ENCODE data around the gene LRP1B. TPM values are rescaled to one million over a fixed set of nuclear protein-coding genes. Genes with fewer than 3 reads are reported as not detected.

LRP1B gene
- total and polyA plus RNA-seq, 2 donors from 2014 or later = 0.69 to 1.2 TPM

GRCh38 chr2:141526760-141527159 is 604.1 kb downstream of the LRP1B start:
- Histone ChIP-seq H3K36me3 (ENCODE audit: control insufficient read depth in 2 of 3, insufficient read depth in 3 of 3, low read length in 3 of 3) (no peaks in the 10 kb centered on the region), H3K4me3 (ENCODE audit: low read length in 3 of 3) (no peak overlapping the region), H3K9ac (ENCODE audit: low read length in 3 of 3) (no peak overlapping the region), H3K27me3 (ENCODE audit: control insufficient read depth, insufficient read depth, low read length) (no peaks in the 10 kb centered on the region), H3K9me3 (ENCODE audit: control insufficient read depth in 2 of 3, insufficient read depth in 1 of 3, low read length in 3 of 3) (no peaks in the 10 kb centered on the region), H3K27ac (ENCODE audit: low read depth in 2 of 2, low read length in 2 of 2) (no peak overlapping the region), H3K4me1 (ENCODE audit: control insufficient read depth in 2 of 3, insufficient read depth in 2 of 3, low read depth in 1 of 3, low read length in 3 of 3) (no peaks in the 10 kb centered on the region)
- TF ChIP-seq, protein P1, sequence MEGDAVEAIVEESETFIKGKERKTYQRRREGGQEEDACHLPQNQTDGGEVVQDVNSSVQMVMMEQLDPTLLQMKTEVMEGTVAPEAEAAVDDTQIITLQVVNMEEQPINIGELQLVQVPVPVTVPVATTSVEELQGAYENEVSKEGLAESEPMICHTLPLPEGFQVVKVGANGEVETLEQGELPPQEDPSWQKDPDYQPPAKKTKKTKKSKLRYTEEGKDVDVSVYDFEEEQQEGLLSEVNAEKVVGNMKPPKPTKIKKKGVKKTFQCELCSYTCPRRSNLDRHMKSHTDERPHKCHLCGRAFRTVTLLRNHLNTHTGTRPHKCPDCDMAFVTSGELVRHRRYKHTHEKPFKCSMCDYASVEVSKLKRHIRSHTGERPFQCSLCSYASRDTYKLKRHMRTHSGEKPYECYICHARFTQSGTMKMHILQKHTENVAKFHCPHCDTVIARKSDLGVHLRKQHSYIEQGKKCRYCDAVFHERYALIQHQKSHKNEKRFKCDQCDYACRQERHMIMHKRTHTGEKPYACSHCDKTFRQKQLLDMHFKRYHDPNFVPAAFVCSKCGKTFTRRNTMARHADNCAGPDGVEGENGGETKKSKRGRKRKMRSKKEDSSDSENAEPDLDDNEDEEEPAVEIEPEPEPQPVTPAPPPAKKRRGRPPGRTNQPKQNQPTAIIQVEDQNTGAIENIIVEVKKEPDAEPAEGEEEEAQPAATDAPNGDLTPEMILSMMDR (IDR thresholded peaks at IDR 0.05; ENCODE audit: borderline replicate concordance, extremely low read depth, insufficient read depth) = no peak
- FAIRE-seq (no peak), DNase-seq (no peak)
- intact Hi-C loops (cut with DNase I) = no loop called here

- no peaks in the 10 kb centered on the region for H3K4me1 ChIP-seq (ENCODE audit: control insufficient read depth in 2 of 3, insufficient read depth in 2 of 3, low read depth in 1 of 3, low read length in 3 of 3)
- TF ChIP-seq, protein P1 (IDR thresholded peaks at IDR 0.05; ENCODE audit: borderline replicate concordance, extremely low read depth, insufficient read depth) = no peak
- DNase-seq = no peak
These were observed 606.0 kb downstream of the LRP1B start for GRCh38 chr2:141524777-141525176.

GRCh38 chr2:141523199-141523598 is 607.6 kb downstream of the LRP1B start:
- no peak overlapping the region for H3K4me3 ChIP-seq (ENCODE audit: low read length in 3 of 3)
- H3K9ac ChIP-seq (ENCODE audit: low read length in 3 of 3) = no peak overlapping the region
- no peak overlapping the region for H3K27ac ChIP-seq (ENCODE audit: low read depth in 2 of 2, low read length in 2 of 2)
- DNase-seq = no peak
- FAIRE-seq = no peak
- no peaks in the 10 kb centered on the region for H3K4me1 ChIP-seq (ENCODE audit: control insufficient read depth in 2 of 3, insufficient read depth in 2 of 3, low read depth in 1 of 3, low read length in 3 of 3)
- intact Hi-C loops (cut with DNase I) = no loop called here
- TF ChIP-seq, protein P1 (IDR thresholded peaks at IDR 0.05; ENCODE audit: borderline replicate concordance, extremely low read depth, insufficient read depth) = no peak
- no peaks in the 10 kb centered on the region for H3K27me3 ChIP-seq (ENCODE audit: control insufficient read depth, insufficient read depth, low read length)
- no peaks in the 10 kb centered on the region for H3K9me3 ChIP-seq (ENCODE audit: control insufficient read depth in 2 of 3, insufficient read depth in 1 of 3, low read length in 3 of 3)
- no peaks in the 10 kb centered on the region for H3K36me3 ChIP-seq (ENCODE audit: control insufficient read depth in 2 of 3, insufficient read depth in 3 of 3, low read length in 3 of 3)

More at GRCh38 chr2:141524777-141525176, 606.0 kb downstream of the LRP1B start:
- no peak overlapping the region for H3K4me3 ChIP-seq (ENCODE audit: low read length in 3 of 3)
- H3K27ac ChIP-seq (ENCODE audit: low read depth in 2 of 2, low read length in 2 of 2) = no peak overlapping the region
- no peaks in the 10 kb centered on the region for H3K27me3 ChIP-seq (ENCODE audit: control insufficient read depth, insufficient read depth, low read length)
- no peak overlapping the region for H3K9ac ChIP-seq (ENCODE audit: low read length in 3 of 3)
- intact Hi-C loops (cut with DNase I) = no loop called here
- H3K9me3 ChIP-seq (ENCODE audit: control insufficient read depth in 2 of 3, insufficient read depth in 1 of 3, low read length in 3 of 3) = no peaks in the 10 kb centered on the region
- no peaks in the 10 kb centered on the region for H3K36me3 ChIP-seq (ENCODE audit: control insufficient read depth in 2 of 3, insufficient read depth in 3 of 3, low read length in 3 of 3)
- no peak for FAIRE-seq

- H3K9me3 ChIP-seq (ENCODE audit: control insufficient read depth in 2 of 3, insufficient read depth in 1 of 3, low read length in 3 of 3) = no peaks in the 10 kb centered on the region
- DNase-seq (no peak), FAIRE-seq (no peak)
- intact Hi-C loops (cut with DNase I) = no loop called here
- no peaks in the 10 kb centered on the region for H3K27me3 ChIP-seq (ENCODE audit: control insufficient read depth, insufficient read depth, low read length)
- TF ChIP-seq, protein P1 (IDR thresholded peaks at IDR 0.05; ENCODE audit: borderline replicate concordance, extremely low read depth, insufficient read depth) = no peak
- H3K9ac ChIP-seq (ENCODE audit: low read length in 3 of 3) = no peak overlapping the region
- H3K4me1 ChIP-seq (ENCODE audit: control insufficient read depth in 2 of 3, insufficient read depth in 2 of 3, low read depth in 1 of 3, low read length in 3 of 3) = no peaks in the 10 kb centered on the region
- H3K27ac ChIP-seq (ENCODE audit: low read depth in 2 of 2, low read length in 2 of 2) = no peak overlapping the region
- H3K36me3 ChIP-seq (ENCODE audit: control insufficient read depth in 2 of 3, insufficient read depth in 3 of 3, low read length in 3 of 3) = no peaks in the 10 kb centered on the region
- H3K4me3 ChIP-seq (ENCODE audit: low read length in 3 of 3) = no peak overlapping the region
These were observed 608.1 kb downstream of the LRP1B start for GRCh38 chr2:141522702-141523101.
